NT2/D1 (cell line): ENCODE measurements around the gene RAB3A.

ENCODE experiments used
- DNase-seq: peaks from one replicate; pipeline ENCODE4 v3.0.0-alpha.2; 2011; ENCODE audit warnings: low read depth, low spot score
- H3K27me3 ChIP-seq: 2 replicates; pipeline ENCODE4 v1.6.0; 2011; ENCODE audit warnings: mild to moderate bottlenecking; ENCODE audit not compliant: insufficient read length, insufficient read depth
- H3K36me3 ChIP-seq: 2 replicates; pipeline ENCODE4 v1.6.1; 2011; ENCODE audit warnings: mild to moderate bottlenecking, low read length, mixed read lengths; ENCODE audit not compliant: insufficient read depth, insufficient read length
- H3K4me1 ChIP-seq: 2 replicates; pipeline ENCODE4 v1.5.1; 2011; ENCODE audit not compliant: insufficient read depth, insufficient read length
- H3K4me3 ChIP-seq: 2 replicates; pipeline ENCODE4 v1.5.1; 2011; ENCODE audit warnings: low read depth; ENCODE audit not compliant: insufficient read length
- H3K9ac ChIP-seq: 2 replicates; pipeline ENCODE4 v1.6.0; 2011; ENCODE audit warnings: low read depth; ENCODE audit not compliant: insufficient read length
- H3K9me3 ChIP-seq: 2 replicates; pipeline ENCODE4 v1.5.1; 2011; ENCODE audit warnings: mild to moderate bottlenecking, low read length; ENCODE audit not compliant: insufficient read depth
- SUZ12 ChIP-seq: IDR thresholded peaks from 2 replicates; pipeline ENCODE4 v1.6.1; 2011; ENCODE audit not compliant: insufficient read length, insufficient read depth; ENCODE audit errors: extremely low read depth
- YY1 ChIP-seq: IDR thresholded peaks from 2 replicates; pipeline ENCODE4 v1.6.1; 2011; ENCODE audit not compliant: insufficient read length, insufficient read depth
- ZNF274 ChIP-seq: IDR thresholded peaks from 2 replicates; pipeline ENCODE4 v1.6.1; 2011; ENCODE audit warnings: mild to moderate bottlenecking, low read depth, low read length

The RAB3A gene

GRCh38 chr19:18203863-18204393, at the start of gene RAB3A:
TSS of gene RAB3A (minus strand) at chr19:18204042. CDS start at chr19:18202740, 1,302 bp downstream.
- TF ChIP-seq YY1, result no peak
- Histone ChIP-seq H3K36me3 (no peaks in the 10 kb centered on the region), H3K9me3 (no peaks in the 10 kb centered on the region), H3K27me3 (peaks cover 9% of the 10 kb centered on the region), H3K4me1 (peaks cover 12% of the 10 kb centered on the region), H3K4me3 (peak within 1 kb of the TSS; percentile 91), H3K9ac (peak within 1 kb of the TSS; percentile 95)
- peak; percentile 100 for DNase-seq

- H3K9me3 ChIP-seq, result peaks cover 5% of the 10 kb centered on the region; the same call in 1 of the 2 replicates
Measured at GRCh38 chr19:18253130-18253529, 49.3 kb upstream of the RAB3A start.

DNA sequence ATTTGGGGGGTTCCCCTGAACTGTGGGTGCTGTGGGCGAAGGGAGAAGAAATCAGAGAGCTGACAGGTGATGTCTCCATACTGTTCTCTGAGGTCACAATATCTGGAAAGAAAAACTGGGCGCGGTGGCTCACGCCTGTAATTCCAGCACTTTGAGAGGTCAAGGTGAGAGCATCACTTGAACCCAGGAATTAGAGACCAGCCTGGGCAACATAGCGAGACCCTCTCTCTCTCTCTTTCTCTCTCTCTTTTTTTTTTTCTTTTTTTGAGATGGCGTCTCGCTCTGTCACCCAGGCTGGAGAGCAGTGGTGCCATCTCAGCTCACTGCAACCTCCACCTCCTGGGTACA, 48.5 kb upstream of the RAB3A start:
- TF ChIP-seq SUZ12, result no peak
- TF ChIP-seq YY1, result no peak
- peaks cover 12% of the 10 kb centered on the region for H3K4me1 ChIP-seq
- no peak for DNase-seq
- no peak overlapping the region for H3K9ac ChIP-seq
- H3K9me3 ChIP-seq, result peaks cover 5% of the 10 kb centered on the region; the same call in 1 of the 2 replicates
- no peaks in the 10 kb centered on the region for H3K36me3 ChIP-seq
- no peak overlapping the region for H3K4me3 ChIP-seq
- peaks cover 39% of the 10 kb centered on the region for H3K27me3 ChIP-seq

More at GRCh38 chr19:18253130-18253529, 49.3 kb upstream of the RAB3A start:
- no peak overlapping the region for H3K9ac ChIP-seq
- H3K4me1 ChIP-seq, result peaks cover 12% of the 10 kb centered on the region
- no peak for TF ChIP-seq ZNF274
- no peak for DNase-seq
- H3K27me3 ChIP-seq, result peaks cover 39% of the 10 kb centered on the region
- no peaks in the 10 kb centered on the region for H3K36me3 ChIP-seq
- no peak overlapping the region for H3K4me3 ChIP-seq

DNA sequence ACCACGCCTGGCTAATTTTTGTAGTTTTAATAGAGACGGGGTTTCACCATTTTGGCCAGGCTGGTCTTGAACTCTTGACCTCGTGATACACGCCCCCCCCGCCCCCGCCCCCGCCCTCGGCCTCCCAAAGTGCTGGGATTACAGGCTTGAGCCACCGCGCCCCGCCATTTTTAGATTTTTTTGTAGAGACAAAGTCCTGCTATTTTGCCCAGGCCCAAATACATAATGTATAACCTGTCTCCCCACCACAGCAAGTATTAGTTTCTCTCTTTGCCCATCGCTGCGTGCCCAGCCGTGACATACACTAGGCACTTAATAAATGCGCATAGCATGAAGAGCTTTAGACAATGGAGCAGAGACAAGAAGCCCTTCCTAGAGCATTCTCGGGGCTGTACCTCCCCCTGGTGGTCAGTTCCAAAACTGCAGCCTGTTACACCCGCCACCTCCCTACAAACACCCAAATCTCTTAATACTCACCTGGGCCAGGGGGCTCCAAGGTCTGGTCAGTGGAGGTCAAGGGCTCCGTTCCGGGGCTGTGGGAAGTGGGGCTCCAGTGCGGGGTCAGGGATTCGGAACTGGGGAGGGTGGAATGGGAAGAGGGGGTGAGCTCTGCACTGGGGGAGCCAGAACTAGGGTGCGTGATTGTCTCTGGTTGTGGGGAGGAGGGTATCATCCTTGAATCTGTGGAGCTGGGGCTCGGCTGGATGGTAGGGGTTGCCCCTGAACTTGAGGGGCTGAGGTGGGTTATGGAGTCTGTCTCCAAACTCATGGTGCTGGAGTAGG, 47.9 kb upstream of the RAB3A start:
- Histone ChIP-seq H3K27me3 (peaks cover 39% of the 10 kb centered on the region), H3K9me3 (peaks cover 5% of the 10 kb centered on the region; the same call in 1 of the 2 replicates), H3K4me1 (peaks cover 12% of the 10 kb centered on the region), H3K36me3 (no peaks in the 10 kb centered on the region), H3K9ac (peak overlapping the region; percentile 23), H3K4me3 (no peak overlapping the region)
- DNase-seq, result peak; percentile 70
- TF ChIP-seq ZNF274 (no peak), SUZ12 (no peak), YY1 (no peak)

GRCh38 chr19:18249834-18250233, 46.0 kb upstream of the RAB3A start:
- H3K36me3 ChIP-seq, result no peaks in the 10 kb centered on the region
- peaks cover 5% of the 10 kb centered on the region; the same call in 1 of the 2 replicates for H3K9me3 ChIP-seq
- no peak for DNase-seq
- peaks cover 5% of the 10 kb centered on the region for H3K4me1 ChIP-seq
- H3K27me3 ChIP-seq, result peaks cover 32% of the 10 kb centered on the region
- TF ChIP-seq YY1, result no peak
- TF ChIP-seq ZNF274, result no peak
- H3K4me3 ChIP-seq, result no peak overlapping the region
- H3K9ac ChIP-seq, result no peak overlapping the region

GRCh38 chr19:18245297-18245696, 41.5 kb upstream of the RAB3A start:
- no peak for DNase-seq
- H3K9me3 ChIP-seq, result peaks cover 3% of the 10 kb centered on the region; the same call in 1 of the 2 replicates
- H3K27me3 ChIP-seq, result peaks cover 4% of the 10 kb centered on the region
- H3K4me1 ChIP-seq, result peaks cover 3% of the 10 kb centered on the region
- no peak overlapping the region for H3K4me3 ChIP-seq
- TF ChIP-seq SUZ12 (no peak), ZNF274 (no peak), YY1 (no peak)
- no peak overlapping the region for H3K9ac ChIP-seq
- no peaks in the 10 kb centered on the region for H3K36me3 ChIP-seq

GRCh38 chr19:18239303-18239702, 35.5 kb upstream of the RAB3A start:
- H3K27me3 ChIP-seq, result peaks cover 15% of the 10 kb centered on the region
- no peak overlapping the region for H3K4me3 ChIP-seq
- H3K36me3 ChIP-seq, result no peaks in the 10 kb centered on the region
- H3K9ac ChIP-seq, result no peak overlapping the region
- H3K9me3 ChIP-seq, result no peaks in the 10 kb centered on the region
- peaks cover 3% of the 10 kb centered on the region for H3K4me1 ChIP-seq
- TF ChIP-seq SUZ12, result no peak
- no peak for TF ChIP-seq ZNF274
- TF ChIP-seq YY1, result no peak
- DNase-seq, result no peak

DNA sequence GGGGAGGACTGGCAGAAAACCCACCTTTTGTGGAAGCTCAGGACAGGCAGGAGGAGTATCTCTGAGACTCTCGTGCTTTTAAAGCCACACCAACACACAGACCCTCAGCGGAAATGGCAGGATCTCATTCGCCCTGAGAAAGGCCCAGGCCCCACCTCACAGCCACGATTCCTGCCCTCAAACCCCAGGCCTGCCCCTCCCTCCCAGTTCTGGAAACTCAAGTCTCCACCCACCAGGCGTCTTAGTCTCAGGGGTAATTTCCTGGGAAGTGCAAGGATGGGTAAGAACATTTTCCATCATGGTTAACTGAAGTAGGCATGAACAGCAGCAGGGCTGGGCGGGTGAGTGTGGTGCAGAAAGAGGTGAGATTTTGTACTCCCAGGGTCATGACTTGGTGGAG, 30.4 kb upstream of the RAB3A start:
- H3K27me3 ChIP-seq, result peaks cover 20% of the 10 kb centered on the region
- no peak for TF ChIP-seq SUZ12
- no peak for TF ChIP-seq YY1
- TF ChIP-seq ZNF274, result no peak
- no peak overlapping the region for H3K4me3 ChIP-seq
- H3K9ac ChIP-seq, result no peak overlapping the region
- DNase-seq, result no peak
- H3K4me1 ChIP-seq, result peaks cover 14% of the 10 kb centered on the region
- no peaks in the 10 kb centered on the region for H3K36me3 ChIP-seq
- no peaks in the 10 kb centered on the region for H3K9me3 ChIP-seq
